HEK293T (cell line): ENCODE results near the gene ECHDC1.
A peak's percentile ranks its signal among the peaks of the same experiment; 100 is the strongest.

Experiments
- CTCF ChIA-PET: fragments of 350-600 bp; formaldehyde crosslinking; extraction: SDS; loops from one replicate; lab custom pipeline; 2021; ENCODE audit warnings: antibody characterized with exemption, inconsistent platforms; lab: Yijun Ruan, JAX
- POLR2A ChIA-PET: fragments of 350-600 bp; formaldehyde crosslinking; extraction: SDS; loops from one replicate; lab custom pipeline; 2020; ENCODE audit warnings: antibody characterized with exemption, inconsistent platforms; lab: Yijun Ruan, JAX
- DNase-seq: peaks from one replicate; pipeline ENCODE4 v3.0.0; 2012; ENCODE audit warnings: mixed read lengths; ENCODE audit errors: extremely low spot score
- ARNT ChIP-seq: fragments of 450-650 bp; IDR thresholded peaks from 2 replicates; pipeline ENCODE4 v1.6.1; 2017; ENCODE audit warnings: mild to moderate bottlenecking
- BHLHE40 ChIP-seq: fragments of 450-650 bp; IDR thresholded peaks from 2 replicates; pipeline ENCODE4 v1.6.1; 2016; ENCODE audit warnings: mild to moderate bottlenecking, moderate library complexity, borderline replicate concordance
- CTBP1 ChIP-seq: fragments of 450-650 bp; IDR thresholded peaks from 2 replicates; pipeline ENCODE4 v1.6.1; 2016; ENCODE audit warnings: borderline replicate concordance
- ELF4 ChIP-seq: fragments of 450-650 bp; IDR thresholded peaks from 2 replicates; pipeline ENCODE4 v1.6.1; 2017; ENCODE audit warnings: antibody characterized with exemption
- FOXA1 ChIP-seq: fragments of 450-650 bp; IDR thresholded peaks from 2 replicates; pipeline ENCODE4 v1.6.1; 2016; ENCODE audit warnings: mild to moderate bottlenecking
- FOXK2 ChIP-seq: fragments of 450-650 bp; IDR thresholded peaks from 2 replicates; pipeline ENCODE4 v1.6.1; 2016; ENCODE audit warnings: mild to moderate bottlenecking
- FOXM1 ChIP-seq: fragments of 450-650 bp; IDR thresholded peaks from 2 replicates; pipeline ENCODE4 v1.6.1; 2017; ENCODE audit warnings: mild to moderate bottlenecking, borderline replicate concordance
- HDGF ChIP-seq: fragments of 450-650 bp; IDR thresholded peaks from 2 replicates; pipeline ENCODE4 v1.6.1; 2017; ENCODE audit warnings: antibody characterized with exemption, borderline replicate concordance
- L3MBTL2 ChIP-seq: fragments of 450-650 bp; conservative IDR thresholded peaks from 2 replicates; pipeline ENCODE4 v1.6.1; 2016; ENCODE audit warnings: mild to moderate bottlenecking
- LEF1 ChIP-seq: fragments of 450-650 bp; IDR thresholded peaks from 2 replicates; pipeline ENCODE4 v1.6.1; 2017; ENCODE audit warnings: mild to moderate bottlenecking, borderline replicate concordance
- NFRKB ChIP-seq: fragments of 450-650 bp; IDR thresholded peaks from 2 replicates; pipeline ENCODE4 v1.6.1; 2016; ENCODE audit warnings: mild to moderate bottlenecking, moderate library complexity
- SP1 ChIP-seq: fragments of 450-650 bp; IDR thresholded peaks from 2 replicates; pipeline ENCODE4 v1.6.1; 2017
- SUZ12 ChIP-seq: fragments of 450-650 bp; IDR thresholded peaks from 2 replicates; pipeline ENCODE4 v1.6.1; 2016; ENCODE audit warnings: mild to moderate bottlenecking
- TARDBP ChIP-seq: fragments of 450-650 bp; IDR thresholded peaks from 2 replicates; pipeline ENCODE4 v1.6.1; 2016
- ZNF384 ChIP-seq: fragments of 450-650 bp; IDR thresholded peaks from 2 replicates; pipeline ENCODE4 v1.6.1; 2016
- TF ChIP-seq, protein P1 (sequence below): fragments of 450-650 bp; IDR thresholded peaks from 2 replicates; pipeline ENCODE4 v1.6.1; 2016

Gene ECHDC1

DNA sequence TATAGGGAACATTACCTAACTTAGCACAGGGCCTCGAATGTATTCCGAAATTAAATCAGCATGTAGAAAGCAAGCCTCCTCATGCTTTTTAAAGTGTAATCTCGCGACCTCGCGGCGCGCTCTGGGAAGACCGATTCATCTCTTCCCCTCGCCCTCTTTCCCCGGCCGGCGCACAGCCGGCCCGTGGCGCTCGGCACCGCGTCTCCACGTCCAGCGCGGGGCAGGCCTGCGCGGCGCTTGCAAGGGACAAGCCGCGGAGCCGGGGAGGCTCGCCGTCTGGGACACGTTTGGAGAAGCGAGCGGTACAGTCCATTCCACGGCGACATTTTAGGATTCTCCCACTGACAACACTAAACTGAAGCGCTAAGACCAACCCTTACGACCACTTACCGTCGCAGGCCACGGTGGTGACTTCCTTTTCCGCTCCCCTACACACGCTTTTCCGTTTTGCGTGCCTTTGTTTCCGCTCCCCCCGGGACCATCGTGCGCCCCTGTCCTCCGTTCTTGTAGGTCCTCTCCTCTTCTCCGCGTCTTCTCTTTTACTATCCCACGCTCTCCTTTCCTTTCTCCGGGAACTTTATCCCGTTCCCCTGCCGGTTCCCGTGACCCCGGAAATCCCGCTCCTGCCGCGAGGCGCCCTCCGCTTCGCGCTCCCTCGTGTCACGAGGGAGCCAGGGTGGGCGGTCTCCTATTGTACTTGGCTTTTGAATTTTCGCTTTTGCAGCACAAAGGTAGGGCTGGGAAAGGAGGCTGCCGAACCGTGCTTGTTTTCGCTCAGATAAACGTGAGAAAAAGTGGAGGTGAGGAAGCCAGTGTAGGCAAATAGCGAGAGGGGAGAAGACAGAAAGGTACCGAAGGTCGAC lies at the start of gene ECHDC1:
Gene ECHDC1, minus strand, starts transcription at position 664 of the 863 bp plus-strand sequence. CDS start 12,581 bp downstream, outside the sequence.
- ChIA-PET CTCF (no interaction called here), POLR2A (interaction anchor here (1.0 to 1.9 kb wide), 4 partner anchors 9 to 173 kb away, joined by 3 to 7 read pairs (median 4); partner anchors contain the start of gene RNF146)
- no peak for TF ChIP-seq ZNF384
- no peak for TF ChIP-seq BHLHE40
- no peak for TF ChIP-seq FOXM1
- TF ChIP-seq ARNT = no peak
- peak; percentile 39; the same call in 1 of the 2 replicates for TF ChIP-seq NFRKB
- no peak for TF ChIP-seq FOXA1
- no peak for TF ChIP-seq SP1
- TF ChIP-seq SUZ12 = no peak
- TF ChIP-seq FOXK2 = no peak
- TF ChIP-seq L3MBTL2 = peak; percentile 99
- TF ChIP-seq CTBP1 = peak; percentile 43; the same call in 1 of the 2 replicates
- TF ChIP-seq HDGF = no peak
- TF ChIP-seq, protein P1, sequence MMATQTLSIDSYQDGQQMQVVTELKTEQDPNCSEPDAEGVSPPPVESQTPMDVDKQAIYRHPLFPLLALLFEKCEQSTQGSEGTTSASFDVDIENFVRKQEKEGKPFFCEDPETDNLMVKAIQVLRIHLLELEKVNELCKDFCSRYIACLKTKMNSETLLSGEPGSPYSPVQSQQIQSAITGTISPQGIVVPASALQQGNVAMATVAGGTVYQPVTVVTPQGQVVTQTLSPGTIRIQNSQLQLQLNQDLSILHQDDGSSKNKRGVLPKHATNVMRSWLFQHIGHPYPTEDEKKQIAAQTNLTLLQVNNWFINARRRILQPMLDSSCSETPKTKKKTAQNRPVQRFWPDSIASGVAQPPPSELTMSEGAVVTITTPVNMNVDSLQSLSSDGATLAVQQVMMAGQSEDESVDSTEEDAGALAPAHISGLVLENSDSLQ = no peak
- peak; percentile 58; the same call in 1 of the 2 replicates for TF ChIP-seq TARDBP
- no peak for TF ChIP-seq LEF1
- TF ChIP-seq ELF4 = peak; percentile 61
- peak; percentile 73 for DNase-seq

DNA sequence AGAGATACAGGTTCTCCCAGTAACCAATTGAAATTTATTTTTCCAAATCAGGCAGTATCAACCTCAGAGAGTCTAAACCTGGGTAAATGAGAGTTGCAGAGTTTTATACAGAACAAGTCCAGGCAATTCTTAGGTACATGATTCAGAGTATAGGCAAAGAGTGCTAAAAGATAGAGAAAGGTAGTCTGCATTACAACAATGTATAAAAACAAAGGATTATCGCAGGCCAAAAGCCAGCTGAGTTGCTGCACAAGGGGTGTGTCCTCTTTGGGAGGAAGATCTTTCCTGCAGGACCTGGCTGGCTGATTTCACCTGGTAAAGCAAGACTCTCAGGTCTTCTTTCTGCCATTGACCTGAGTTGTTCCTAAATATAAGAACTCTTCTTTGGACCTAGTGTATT lies 48.9 kb upstream of the ECHDC1 start:
- ChIA-PET POLR2A (no interaction called here), CTCF (no interaction called here)
- DNase-seq = no peak
- TF ChIP-seq FOXK2 (no peak), SUZ12 (no peak), CTBP1 (no peak), FOXM1 (no peak), BHLHE40 (no peak), NFRKB (no peak), FOXA1 (no peak), SP1 (no peak), ZNF384 (no peak), ELF4 (no peak)
- TF ChIP-seq, protein P1 = no peak

DNA sequence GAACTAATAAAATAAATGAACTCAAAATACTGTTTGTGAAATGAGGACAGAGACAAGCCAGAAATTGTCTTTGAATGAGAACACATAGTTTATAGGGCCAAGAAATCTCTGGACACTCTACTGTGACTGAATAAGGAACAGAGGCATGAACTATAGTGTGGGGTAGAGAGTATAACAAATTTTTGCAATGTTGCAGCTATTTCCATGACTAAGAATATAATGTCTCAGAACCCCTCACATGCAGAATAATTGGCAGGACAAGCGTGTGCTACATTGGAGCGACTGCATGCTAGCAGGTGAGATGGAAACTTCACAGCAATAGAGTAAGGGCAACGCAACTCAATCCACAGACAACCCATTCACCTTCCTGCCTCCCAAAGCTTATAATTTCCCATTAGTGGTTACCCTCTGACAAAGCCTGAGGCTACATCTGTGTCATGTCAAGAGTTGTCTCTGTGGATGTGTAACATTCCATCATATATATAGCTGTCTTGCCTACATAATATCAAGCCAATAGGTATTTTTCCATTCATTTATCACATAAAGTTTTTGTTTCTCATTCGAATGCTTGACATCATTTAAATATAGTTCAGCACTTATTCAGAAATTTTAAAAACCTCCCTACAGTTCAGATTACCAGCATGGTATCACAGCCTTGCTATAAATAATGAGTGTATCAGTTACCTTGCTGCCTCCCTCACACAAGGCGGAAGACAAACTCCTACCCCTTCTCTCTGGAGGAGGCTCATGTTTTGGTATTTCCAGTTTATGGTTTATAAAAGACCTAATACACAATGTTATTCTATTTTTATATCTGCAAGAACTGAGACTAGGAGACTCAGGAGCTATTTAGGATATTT lies 47.9 kb upstream of the ECHDC1 start:
- ChIA-PET CTCF (no interaction called here), POLR2A (no interaction called here)
- TF ChIP-seq SUZ12 = no peak
- no peak for TF ChIP-seq HDGF
- TF ChIP-seq FOXM1 = no peak
- no peak for TF ChIP-seq NFRKB
- no peak for TF ChIP-seq TARDBP
- no peak for TF ChIP-seq BHLHE40
- TF ChIP-seq FOXA1 = no peak
- TF ChIP-seq SP1 = no peak
- no peak for TF ChIP-seq CTBP1
- TF ChIP-seq, protein P1 = no peak
- TF ChIP-seq ARNT = no peak
- no peak for TF ChIP-seq FOXK2
- TF ChIP-seq L3MBTL2 = no peak
- TF ChIP-seq ZNF384 = no peak
- TF ChIP-seq ELF4 = no peak
- no peak for TF ChIP-seq LEF1
- DNase-seq = no peak

DNA sequence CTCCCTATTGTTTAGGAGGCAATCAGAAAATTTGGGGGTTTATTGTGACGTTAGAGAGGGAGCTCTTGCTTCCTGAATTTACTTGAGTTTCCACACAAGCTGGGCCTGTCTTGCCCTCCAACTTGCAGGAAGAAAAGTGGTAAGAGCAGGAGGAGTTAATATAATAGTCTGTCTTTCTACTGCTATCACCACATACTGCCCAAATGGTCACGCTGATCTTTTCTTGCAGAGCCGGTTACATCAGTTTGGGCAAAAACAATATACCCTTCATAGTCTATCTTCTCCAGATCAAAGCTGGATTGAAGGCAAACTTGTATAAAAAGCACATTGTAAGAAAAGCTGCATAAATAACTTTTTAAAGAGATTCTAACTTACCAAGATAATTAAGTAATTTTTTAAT lies 46.3 kb upstream of the ECHDC1 start:
- ChIA-PET POLR2A (no interaction called here), CTCF (no interaction called here)
- DNase-seq = no peak
- TF ChIP-seq FOXK2 (no peak), ZNF384 (no peak), FOXA1 (no peak), CTBP1 (no peak), ARNT (no peak), BHLHE40 (no peak), HDGF (no peak), ELF4 (no peak), SUZ12 (no peak), SP1 (no peak), FOXM1 (no peak), TARDBP (no peak)
- TF ChIP-seq, protein P1 = no peak
